HPDE6-E6E7 (cell line): Measurements from ENCODE around the gene PGLYRP4.
A peak's percentile ranks its signal among the peaks of the same experiment; 100 is the strongest.

Experiments used
- DNase-seq: peaks from one replicate; pipeline ENCODE4 v3.0.0; 2011; ENCODE audit warnings: missing footprints; ENCODE audit errors: extremely low spot score

PGLYRP4 gene

DNA sequence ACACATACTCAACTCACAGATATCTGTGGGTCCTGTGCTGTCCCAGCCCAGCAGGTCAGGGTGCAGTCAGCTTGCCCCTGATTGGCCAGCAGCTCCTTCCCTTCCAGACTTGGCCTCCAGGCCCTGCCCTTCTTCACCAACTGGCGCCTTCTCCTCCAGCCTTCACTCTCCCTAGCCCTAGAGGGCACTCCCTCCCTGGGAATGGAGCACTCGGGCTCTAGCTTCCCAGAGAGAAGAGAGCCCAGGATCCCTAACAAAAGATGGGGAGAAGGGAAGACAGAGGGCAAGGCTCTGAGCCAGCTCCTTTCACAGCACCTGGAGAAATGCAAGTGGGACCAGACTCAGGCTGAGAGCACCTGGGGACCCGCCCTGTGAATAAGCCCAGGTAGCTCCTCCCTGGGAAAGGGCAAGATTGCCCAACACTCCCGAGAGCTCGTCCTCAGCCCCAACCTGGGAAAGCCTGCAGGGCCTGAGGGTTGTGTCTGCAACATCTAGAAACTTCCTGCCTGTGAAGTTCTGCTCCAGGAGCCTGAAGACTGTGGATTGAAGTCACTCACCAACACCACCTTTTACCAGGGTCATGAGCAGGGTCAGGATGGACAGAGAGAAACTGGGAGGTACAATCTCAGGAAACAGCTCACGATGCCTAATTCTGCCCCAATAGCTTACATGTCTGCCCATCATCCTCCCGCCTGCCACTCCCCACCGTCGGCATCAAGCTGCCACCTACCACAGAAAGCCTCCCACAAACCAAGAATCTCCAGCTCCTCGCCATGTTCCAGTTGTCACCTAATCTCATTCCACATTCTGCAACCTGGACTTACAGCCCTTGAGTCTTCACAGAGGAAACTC, at the start of gene PGLYRP4:
Gene PGLYRP4, minus strand, starts transcription at position 331 of the 852 bp plus-strand sequence. CDS start 909 bp downstream, outside the sequence.
- peak; percentile 60 for DNase-seq

DNA sequence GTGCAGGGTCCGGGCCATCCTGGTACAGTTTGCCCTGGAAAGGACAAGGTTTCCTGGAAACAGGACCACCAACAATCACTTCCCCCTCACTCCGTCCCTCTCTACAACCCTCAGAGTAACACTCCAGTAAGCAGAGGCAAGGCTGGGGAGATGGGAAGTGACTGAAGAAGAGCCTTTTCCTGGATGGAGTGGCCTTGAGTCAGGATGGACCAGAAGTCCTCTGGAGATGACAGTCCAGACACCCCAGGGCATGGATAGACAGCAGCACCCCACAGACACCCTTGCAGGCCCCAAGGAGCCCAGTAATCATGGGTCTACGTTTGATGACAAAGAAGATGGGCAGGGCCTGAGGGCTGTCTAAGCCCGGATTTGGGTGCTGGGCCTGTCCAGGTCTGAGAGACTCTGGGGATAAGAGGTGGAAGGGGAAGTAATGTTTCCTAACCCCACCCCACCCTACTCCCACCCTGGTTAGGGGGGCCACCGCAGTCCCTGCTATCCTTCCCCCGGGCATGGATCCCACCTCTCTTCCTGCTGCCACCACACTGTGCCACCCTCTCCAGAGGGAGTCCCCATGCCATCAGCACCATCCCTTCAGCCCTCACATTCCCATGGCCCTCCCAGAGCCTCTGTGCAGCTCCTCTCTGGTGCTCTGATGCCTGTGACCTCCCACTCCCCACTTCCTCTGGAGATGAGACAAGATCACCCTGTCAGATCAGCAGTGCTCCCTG, 49.4 kb upstream of the PGLYRP4 start:
- no peak for DNase-seq

- no peak for DNase-seq
These were observed 48.6 kb upstream of the PGLYRP4 start for GRCh38 chr1:153397051-153397923.

- no peak for DNase-seq
These were observed 47.8 kb upstream of the PGLYRP4 start for GRCh38 chr1:153396461-153396860.

DNA sequence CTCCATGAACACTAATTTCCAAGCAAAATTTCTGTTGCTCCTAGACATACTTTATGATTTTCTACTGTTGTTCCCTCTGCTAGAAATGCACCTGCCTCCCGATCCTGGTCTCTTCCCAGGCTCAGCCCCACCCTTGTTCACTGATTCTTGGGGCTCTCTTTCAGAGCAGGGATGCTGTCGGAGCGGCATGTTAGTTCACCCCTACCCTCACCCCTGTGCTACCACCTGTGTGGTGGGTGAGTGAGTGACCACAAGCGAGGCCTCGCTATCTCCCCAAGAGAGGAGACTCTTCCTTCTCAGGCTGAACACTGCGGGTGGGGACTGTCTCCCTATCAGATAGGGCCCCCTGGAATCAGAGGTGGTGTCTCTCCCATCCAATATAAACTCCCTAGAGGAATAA, 47.1 kb upstream of the PGLYRP4 start:
- DNase-seq = no peak

DNA sequence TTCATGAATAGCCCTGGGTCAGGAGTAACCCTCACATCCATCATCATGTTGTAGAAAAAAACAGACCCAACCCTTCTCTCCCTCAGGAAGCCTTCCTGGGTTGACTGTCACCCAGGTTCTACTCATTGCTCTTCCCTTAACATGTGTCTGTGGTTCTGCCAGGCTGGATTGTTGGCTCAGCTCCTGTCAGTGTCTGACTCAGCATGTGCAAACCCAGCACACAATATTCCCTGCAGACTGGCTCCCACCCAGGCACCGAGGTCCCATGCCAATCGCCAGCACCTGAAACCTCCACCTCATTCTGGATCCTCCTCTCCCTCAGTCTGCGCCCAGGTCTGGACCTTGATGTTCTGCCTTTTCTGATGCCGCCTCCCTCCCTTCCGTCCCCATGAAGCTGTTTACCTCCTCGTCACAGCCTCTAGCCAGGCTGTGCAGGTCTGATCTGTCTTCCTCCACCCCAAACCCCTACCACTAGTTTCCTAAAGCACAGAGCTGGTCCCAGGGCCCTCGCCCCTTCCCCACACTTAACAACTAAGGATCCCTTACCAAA, 46.6 kb upstream of the PGLYRP4 start:
- DNase-seq = no peak

DNA sequence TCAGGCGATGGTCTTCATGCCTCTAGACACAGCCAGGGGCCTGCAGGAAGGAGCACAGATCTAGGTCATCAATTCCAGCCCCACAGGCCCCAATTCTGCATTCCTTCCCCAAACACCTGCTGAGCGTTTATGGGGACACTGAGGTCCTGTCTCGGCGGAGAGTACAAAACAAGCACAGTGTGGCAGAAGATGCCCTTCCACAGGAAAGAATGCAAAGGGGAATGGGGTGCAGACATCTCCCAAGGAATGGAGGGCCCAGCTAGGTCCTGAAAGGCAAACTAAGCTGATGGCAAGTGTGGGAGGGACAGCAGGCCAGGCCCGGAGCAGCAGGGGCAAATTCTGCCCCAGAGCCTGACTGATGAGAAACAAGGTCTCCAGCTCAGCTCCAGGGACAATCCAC, 45.8 kb upstream of the PGLYRP4 start:
- DNase-seq = no peak

- DNase-seq = no peak
These were observed 45.3 kb upstream of the PGLYRP4 start for GRCh38 chr1:153393926-153394325.

DNA sequence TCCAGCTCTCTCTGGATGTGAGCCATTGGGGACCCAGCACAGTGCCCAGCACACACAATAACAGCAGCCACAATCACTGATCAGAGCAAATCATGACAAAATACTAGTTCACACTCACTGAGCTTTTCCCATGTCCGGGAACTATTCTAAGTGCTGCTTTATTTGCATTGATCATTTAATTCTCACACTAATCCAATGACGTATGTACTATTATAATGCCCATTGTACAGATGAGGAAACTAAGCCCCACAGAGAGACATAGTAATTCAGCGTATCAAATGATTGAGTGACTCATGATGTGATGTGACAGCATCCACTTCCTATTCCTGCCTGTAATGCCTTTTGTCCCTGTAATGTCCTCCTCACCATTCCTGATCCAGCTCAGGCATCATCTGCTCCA, 44.2 kb upstream of the PGLYRP4 start:
- no peak for DNase-seq

- DNase-seq = no peak
These were observed 43.6 kb upstream of the PGLYRP4 start for GRCh38 chr1:153392258-153392657.

DNA sequence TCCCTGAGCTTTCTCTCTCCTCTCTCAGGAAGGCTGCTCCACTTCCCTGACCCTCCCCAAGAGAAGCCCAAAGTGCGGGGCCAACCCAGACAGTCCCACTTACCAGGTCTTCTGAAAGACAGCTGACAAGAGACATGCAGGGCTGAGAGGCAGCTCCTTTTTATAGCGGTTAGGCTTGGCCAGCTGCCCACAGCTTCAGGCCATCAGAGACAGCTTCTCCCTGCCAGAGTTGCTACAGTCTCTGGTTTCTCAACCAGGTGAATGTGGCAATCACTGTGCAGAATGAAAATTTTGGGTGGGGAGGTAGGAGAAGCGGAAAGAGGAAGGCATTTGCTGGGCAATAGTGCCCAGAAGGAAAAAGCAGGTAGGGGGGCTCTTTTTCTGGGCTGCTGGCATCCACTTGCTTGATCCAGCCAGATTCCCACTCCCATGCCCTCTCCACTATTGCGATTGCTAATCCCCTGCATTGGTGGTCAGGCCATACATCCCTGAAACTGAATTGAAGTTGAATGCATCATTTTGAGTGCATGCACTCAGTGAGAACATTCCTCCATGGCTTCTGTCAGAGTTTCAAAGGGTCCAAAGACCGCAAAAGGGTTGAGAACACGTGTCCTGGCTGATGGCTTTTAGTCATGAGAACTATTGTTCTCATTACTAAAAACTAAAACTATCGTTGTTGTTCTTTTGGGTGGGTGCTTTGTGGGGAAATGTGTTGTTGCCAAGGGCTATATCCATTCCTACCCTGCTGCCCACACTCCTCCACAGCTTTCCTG, 42.5 kb upstream of the PGLYRP4 start, which contains the start of gene S100A8:
Gene S100A8, minus strand, starts transcription at position 136 of the 773 bp plus-strand sequence. CDS start 538 bp downstream, outside the sequence.
- peak; percentile 55 for DNase-seq

DNA sequence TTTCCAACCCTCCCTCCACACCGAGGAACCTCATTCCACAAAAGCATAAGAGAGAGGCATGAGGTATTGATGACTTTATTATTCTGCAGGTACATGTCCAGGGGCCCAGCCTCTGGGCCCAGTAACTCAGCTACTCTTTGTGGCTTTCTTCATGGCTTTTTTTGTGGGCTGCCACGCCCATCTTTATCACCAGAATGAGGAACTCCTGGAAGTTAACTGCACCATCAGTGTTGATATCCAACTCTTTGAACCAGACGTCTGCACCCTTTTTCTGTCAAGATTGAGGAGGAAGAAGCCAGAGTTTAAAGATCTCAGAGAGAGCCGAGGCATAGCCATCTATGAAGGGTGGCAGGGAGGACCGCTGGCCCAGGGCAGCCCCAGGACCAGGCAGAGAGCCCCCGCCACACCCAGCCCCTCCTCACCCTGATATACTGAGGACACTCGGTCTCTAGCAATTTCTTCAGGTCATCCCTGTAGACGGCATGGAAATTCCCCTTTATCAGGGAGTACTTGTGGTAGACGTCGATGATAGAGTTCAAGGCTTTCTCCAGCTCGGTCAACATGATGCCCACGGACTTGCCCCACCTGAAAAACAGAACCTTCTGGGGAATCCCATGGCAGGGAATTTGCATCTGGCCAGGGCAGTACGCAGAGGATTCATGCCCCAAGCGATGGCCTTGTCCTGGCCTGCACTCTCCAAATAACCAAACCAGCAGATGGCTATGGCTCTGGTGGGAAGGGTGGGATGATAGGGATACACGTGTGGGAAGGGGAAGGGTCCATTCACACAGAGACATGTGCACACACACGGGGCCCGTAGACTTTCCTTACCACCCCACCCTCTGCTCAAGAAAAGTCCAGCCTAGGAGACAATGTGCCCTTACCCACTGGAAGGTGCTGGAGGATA, 41.6 kb upstream of the PGLYRP4 start:
- DNase-seq = no peak

- DNase-seq = no peak
These were observed 40.8 kb upstream of the PGLYRP4 start for GRCh38 chr1:153389401-153389800.

GRCh38 chr1:153387785-153388184, 39.1 kb upstream of the PGLYRP4 start:
- DNase-seq = no peak

DNA sequence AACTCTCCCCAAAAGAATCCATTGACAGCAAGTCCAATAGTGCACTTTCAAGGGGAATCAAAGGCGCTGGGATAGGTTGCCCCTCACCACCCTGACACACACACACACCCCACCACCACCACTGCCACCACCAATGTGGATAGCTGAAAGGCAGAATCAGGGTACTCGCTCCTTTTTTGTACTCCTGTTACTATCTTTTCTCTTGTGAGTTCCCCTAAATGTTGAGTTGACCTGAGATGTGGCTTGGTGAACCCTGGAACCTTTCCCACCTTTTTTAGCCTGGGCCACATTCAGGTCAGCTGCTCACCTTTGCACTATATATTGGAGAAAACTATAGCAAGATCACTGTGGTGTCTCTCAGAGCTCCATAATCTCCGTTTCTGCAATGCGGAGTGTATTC, 38.4 kb upstream of the PGLYRP4 start:
- no peak for DNase-seq

- DNase-seq = no peak
These were observed 37.9 kb upstream of the PGLYRP4 start for GRCh38 chr1:153386500-153386901.

DNA sequence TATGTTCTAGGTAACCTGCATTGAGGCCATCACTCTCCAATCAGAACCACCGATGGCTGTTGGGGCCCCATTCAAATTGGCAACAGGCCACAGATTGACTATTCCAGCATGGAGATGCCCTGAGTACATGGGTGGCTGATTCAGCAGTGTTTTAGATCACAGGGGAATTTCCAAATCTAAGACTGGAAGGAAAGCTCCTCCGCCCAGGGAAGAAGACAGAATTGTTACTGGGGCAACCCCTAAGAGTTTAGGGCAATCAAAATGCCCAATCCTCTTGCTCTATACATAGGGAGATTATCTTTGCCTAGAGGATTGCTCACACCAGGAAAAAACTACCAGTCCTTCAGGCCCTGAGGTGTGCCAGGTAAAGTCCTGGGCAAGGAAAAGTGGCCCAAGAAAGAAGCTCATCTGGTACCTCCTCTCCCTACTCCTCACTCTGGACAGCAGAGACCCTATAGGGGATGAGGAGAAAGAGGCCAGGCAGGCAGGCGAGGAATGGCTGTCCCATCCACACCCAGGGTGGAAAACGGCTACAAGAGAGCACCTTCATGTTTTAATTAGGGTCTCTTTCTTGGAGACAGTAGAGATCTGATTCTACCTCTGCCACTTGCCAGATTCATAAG, 36.4 kb upstream of the PGLYRP4 start:
- DNase-seq = no peak

- DNase-seq = no peak
These were observed 32.1 kb upstream of the PGLYRP4 start for GRCh38 chr1:153380711-153381110.

DNA sequence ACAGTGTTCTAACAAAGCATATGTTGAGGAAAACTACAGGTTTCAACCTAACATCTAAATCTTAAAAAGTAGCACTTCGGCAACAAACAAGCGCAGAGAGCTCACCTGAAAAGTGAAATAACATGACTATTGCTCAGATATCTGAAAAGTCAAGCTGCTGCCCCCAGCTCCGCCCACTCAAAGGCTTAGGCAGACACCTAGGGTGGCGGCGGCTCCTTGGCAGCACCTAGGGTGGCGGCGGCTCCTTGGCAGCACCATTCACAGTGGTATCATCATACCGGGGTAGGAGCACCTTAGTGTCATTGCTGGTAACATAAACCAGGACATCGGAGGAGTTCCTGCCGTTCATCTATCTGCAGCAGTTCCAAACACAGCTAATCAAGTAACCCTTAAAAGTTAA, 30.9 kb upstream of the PGLYRP4 start:
- DNase-seq = no peak
